ENCODE results near the gene ARHGAP22. TPM values are rescaled to one million over a fixed set of nuclear protein-coding genes. Genes with fewer than 3 reads are reported as not detected.

The ARHGAP22 gene
- total RNA-seq, 1 experiment from 2014 or later, result 9.9 TPM

DNA sequence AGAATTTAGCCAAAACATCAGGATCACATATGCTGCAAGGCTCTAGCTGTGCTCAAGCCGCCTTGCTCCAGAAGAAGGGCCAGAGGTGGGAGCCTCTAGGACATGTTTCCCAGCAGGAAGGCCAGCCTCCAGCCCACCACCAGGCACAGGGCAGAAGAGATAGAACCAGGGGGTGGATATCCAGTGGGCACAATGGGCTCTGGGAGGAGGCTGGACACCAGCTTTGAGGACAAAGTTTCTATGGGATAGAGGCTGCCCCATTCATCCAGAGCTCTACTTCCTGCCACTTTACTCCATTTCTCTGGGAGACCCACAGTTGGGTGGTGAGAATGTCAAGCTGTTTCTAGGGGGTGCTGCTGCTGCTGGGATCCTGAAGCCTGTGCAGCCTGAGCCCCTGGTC lies 77.1 kb downstream of the ARHGAP22 start (continued):
- TF ChIP-seq POLR2A (IDR thresholded peaks at IDR 0.05; ENCODE audit: borderline replicate concordance, extremely low read depth, insufficient read depth, insufficient read length), result no peak
- TF ChIP-seq, protein P1, sequence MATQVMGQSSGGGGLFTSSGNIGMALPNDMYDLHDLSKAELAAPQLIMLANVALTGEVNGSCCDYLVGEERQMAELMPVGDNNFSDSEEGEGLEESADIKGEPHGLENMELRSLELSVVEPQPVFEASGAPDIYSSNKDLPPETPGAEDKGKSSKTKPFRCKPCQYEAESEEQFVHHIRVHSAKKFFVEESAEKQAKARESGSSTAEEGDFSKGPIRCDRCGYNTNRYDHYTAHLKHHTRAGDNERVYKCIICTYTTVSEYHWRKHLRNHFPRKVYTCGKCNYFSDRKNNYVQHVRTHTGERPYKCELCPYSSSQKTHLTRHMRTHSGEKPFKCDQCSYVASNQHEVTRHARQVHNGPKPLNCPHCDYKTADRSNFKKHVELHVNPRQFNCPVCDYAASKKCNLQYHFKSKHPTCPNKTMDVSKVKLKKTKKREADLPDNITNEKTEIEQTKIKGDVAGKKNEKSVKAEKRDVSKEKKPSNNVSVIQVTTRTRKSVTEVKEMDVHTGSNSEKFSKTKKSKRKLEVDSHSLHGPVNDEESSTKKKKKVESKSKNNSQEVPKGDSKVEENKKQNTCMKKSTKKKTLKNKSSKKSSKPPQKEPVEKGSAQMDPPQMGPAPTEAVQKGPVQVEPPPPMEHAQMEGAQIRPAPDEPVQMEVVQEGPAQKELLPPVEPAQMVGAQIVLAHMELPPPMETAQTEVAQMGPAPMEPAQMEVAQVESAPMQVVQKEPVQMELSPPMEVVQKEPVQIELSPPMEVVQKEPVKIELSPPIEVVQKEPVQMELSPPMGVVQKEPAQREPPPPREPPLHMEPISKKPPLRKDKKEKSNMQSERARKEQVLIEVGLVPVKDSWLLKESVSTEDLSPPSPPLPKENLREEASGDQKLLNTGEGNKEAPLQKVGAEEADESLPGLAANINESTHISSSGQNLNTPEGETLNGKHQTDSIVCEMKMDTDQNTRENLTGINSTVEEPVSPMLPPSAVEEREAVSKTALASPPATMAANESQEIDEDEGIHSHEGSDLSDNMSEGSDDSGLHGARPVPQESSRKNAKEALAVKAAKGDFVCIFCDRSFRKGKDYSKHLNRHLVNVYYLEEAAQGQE (IDR thresholded peaks at IDR 0.05; ENCODE audit: low read depth), result no peak
- TF ChIP-seq SIN3A (IDR thresholded peaks at IDR 0.05; ENCODE audit: low read depth), result no peak
- TF ChIP-seq, protein P2, sequence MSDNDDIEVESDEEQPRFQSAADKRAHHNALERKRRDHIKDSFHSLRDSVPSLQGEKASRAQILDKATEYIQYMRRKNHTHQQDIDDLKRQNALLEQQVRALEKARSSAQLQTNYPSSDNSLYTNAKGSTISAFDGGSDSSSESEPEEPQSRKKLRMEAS (IDR thresholded peaks at IDR 0.05), result no peak
- no peak for TF ChIP-seq ZFX (IDR thresholded peaks at IDR 0.05)
- TF ChIP-seq ZNF274 (IDR thresholded peaks at IDR 0.05; ENCODE audit: low read depth, low read length), result no peak
- no peak for TF ChIP-seq POLR2AphosphoS5 (IDR thresholded peaks at IDR 0.05; ENCODE audit: low read depth, low read length)

DNA sequence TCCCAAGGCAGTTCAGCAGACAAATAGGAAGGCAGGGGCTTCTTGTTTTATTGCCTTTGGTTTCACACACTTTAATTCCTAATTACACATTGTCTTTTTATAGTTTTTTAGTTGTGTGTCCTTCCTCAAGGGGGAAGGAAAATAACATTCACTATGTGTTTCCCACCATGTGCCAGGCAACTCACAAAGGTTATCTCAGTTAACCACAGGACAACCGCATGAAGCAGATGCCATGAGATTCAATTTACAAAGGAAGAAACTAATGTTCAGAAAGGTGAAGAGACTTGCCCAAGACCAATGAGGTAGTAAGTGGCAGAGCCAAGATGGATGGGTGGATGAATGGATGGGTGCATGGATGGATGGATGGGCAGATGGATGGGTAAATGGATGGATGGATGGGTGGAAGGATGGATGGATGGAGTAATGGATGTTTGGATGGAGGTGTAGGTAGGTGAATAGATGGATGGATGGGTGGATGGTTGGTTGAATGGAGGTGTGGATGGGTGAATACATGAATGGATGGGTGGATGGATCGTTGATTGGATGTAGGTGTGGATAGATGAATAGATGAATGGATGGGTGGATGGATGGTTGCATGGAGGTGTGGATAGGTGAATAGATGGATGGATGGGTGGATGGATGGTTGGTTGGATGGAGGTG lies 77.9 kb downstream of the ARHGAP22 start:
- ATAC-seq, result no peak
- Histone ChIP-seq H3K27me3 (ENCODE audit: insufficient read depth, low read length) (no peaks in the 10 kb centered on the region), H3K79me2 (ENCODE audit: insufficient read depth, low read length) (no peaks in the 10 kb centered on the region), H3K9ac (ENCODE audit: low read length) (no peak overlapping the region), H3K4me3 (replicated peaks in 1 of 2; ENCODE audit: low read depth in 1 of 2, low read length in 2 of 2) (no peak overlapping the region), H2AFZ (ENCODE audit: low read depth, low read length, poor library complexity, severe bottlenecking) (no peak overlapping the region), H3K4me1 (ENCODE audit: control insufficient read depth in 1 of 2, insufficient read depth in 2 of 2, low read length in 2 of 2) (peaks cover 6 to 10% of the 10 kb centered on the region in 2 experiments; a peak in 3 of 4 replicates), H3K36me3 (ENCODE audit: control insufficient read depth in 1 of 2, insufficient read depth in 2 of 2, low read length in 2 of 2) (no peaks in the 10 kb centered on the region), H3K9me3 (ENCODE audit: control insufficient read depth in 1 of 2, insufficient read depth in 1 of 2, low read depth in 1 of 2, low read length in 2 of 2) (no peaks in the 10 kb centered on the region), H3K4me2 (ENCODE audit: low read length) (no peak overlapping the region), H3K27ac (ENCODE audit: low read depth, low read length) (no peak overlapping the region), H4K20me1 (ENCODE audit: insufficient read depth) (no peaks in the 10 kb centered on the region), H3K9me2 (ENCODE audit: insufficient read depth) (no peaks in the 10 kb centered on the region)
- intact Hi-C loops (cut with micrococcal nuclease), result loop anchor here (2.0 kb wide), 1 partner anchor 54 kb away; no protein-coding TSS in a partner anchor
- ChIA-PET RAD21 (ENCODE audit: low non-redundant PET in 1 of 2, low total read pairs in 2 of 2, uncharacterized antibody in 2 of 2, unreplicated experiment in 2 of 2) (no interaction called here), POLR2A (no interaction called here), CTCF (no interaction called here)
- DNase-seq (ENCODE audit: low read depth, low spot score), result no peak
- BruUV-seq (replicated peaks), result no TSS peak
- no peak for TF ChIP-seq SP1 (IDR thresholded peaks at IDR 0.05; ENCODE audit: low read depth)
- TF ChIP-seq ELF1 (IDR thresholded peaks at IDR 0.05; ENCODE audit: borderline replicate concordance, low read depth), result no peak
- no peak for TF ChIP-seq TCF7L2 (IDR thresholded peaks at IDR 0.05; ENCODE audit: borderline replicate concordance, extremely low read depth, insufficient read depth, insufficient read length)
- TF ChIP-seq POLR2A (IDR thresholded peaks at IDR 0.05; ENCODE audit: borderline replicate concordance, extremely low read depth, insufficient read depth, insufficient read length), result no peak
- TF ChIP-seq EZH2phosphoT487 (IDR thresholded peaks at IDR 0.05; ENCODE audit: borderline replicate concordance), result no peak
- TF ChIP-seq, protein P2 (IDR thresholded peaks at IDR 0.05), result no peak
- no peak for TF ChIP-seq CEBPB (IDR thresholded peaks at IDR 0.05; ENCODE audit: low read depth)
- TF ChIP-seq CBX3 (IDR thresholded peaks at IDR 0.05; ENCODE audit: low read depth), result no peak
- TF ChIP-seq EZH2 (IDR thresholded peaks at IDR 0.05), result no peak
- TF ChIP-seq, protein P1 (IDR thresholded peaks at IDR 0.05; ENCODE audit: low read depth), result no peak
- TF ChIP-seq, protein P3, sequence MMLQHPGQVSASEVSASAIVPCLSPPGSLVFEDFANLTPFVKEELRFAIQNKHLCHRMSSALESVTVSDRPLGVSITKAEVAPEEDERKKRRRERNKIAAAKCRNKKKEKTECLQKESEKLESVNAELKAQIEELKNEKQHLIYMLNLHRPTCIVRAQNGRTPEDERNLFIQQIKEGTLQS (IDR thresholded peaks at IDR 0.05), result no peak
- no peak for TF ChIP-seq FOSL1 (IDR thresholded peaks at IDR 0.05; ENCODE audit: low read depth)
- no peak for TF ChIP-seq RAD21 (IDR thresholded peaks at IDR 0.05; ENCODE audit: low read depth)
- TF ChIP-seq YY1 (IDR thresholded peaks at IDR 0.05; ENCODE audit: extremely low read depth, insufficient replicate concordance, low read depth, low read length), result no peak

All from HCT116 (cell line).